NCI-H146 treated with DMSO at 0.1 percent for 48 hours (cell line): ENCODE measurements around the gene ZNF497.
"Not testable (repeated sequence)": the region's sequence is repeated elsewhere in the genome, so short reads cannot be mapped to it uniquely, and the experiment has no call there.

Experiments
- DNase-seq: peaks from one replicate; lab custom pipeline; 2025; ENCODE audit not compliant: unreplicated experiment; lab: John Stamatoyannopoulos, UW

Gene ZNF497

GRCh38 chr19:58362272-58362994, at the start of gene ZNF497:
TSS of gene ZNF497 (minus strand) at chr19:58362751. CDS start at chr19:58357635, 5,116 bp downstream.
- peak; percentile 94 for DNase-seq

GRCh38 chr19:58409010-58409790, 46.6 kb upstream of the ZNF497 start:
- DNase-seq: peak; percentile 13

- DNase-seq: peak; percentile 94
These were observed 45.8 kb upstream of the ZNF497 start, which contains the start of gene ZNF584 for GRCh38 chr19:58408152-58409009. TSS of gene ZNF584 (plus strand) at chr19:58408649. CDS start at chr19:58409148, 499 bp downstream.

- peak; percentile 30 for DNase-seq
These were observed 45.2 kb upstream of the ZNF497 start for GRCh38 chr19:58407658-58408151.

GRCh38 chr19:58406818-58407657, 44.5 kb upstream of the ZNF497 start:
- DNase-seq: no peak

GRCh38 chr19:58403920-58404478, 41.4 kb upstream of the ZNF497 start:
- DNase-seq: not testable (repeated sequence)

GRCh38 chr19:58401840-58402421, 39.4 kb upstream of the ZNF497 start:
- no peak for DNase-seq

GRCh38 chr19:58400916-58401839, 38.6 kb upstream of the ZNF497 start:
- DNase-seq: peak; percentile 97

GRCh38 chr19:58400316-58400915, 37.9 kb upstream of the ZNF497 start:
- no peak for DNase-seq

- DNase-seq: no peak
These were observed 37.4 kb upstream of the ZNF497 start for GRCh38 chr19:58399903-58400302.

- no peak for DNase-seq
These were observed 36.0 kb upstream of the ZNF497 start for GRCh38 chr19:58398545-58398944.

- DNase-seq: no peak
These were observed 35.5 kb upstream of the ZNF497 start for GRCh38 chr19:58398087-58398486.

- no peak for DNase-seq
These were observed 35.0 kb upstream of the ZNF497 start for GRCh38 chr19:58397533-58398037.

GRCh38 chr19:58396691-58397532, 34.4 kb upstream of the ZNF497 start:
- no peak for DNase-seq

- DNase-seq: no peak
These were observed 33.6 kb upstream of the ZNF497 start for GRCh38 chr19:58395979-58396627.

- no peak for DNase-seq
These were observed 32.8 kb upstream of the ZNF497 start, which contains the start of gene RNF225 for GRCh38 chr19:58395220-58395978. TSS of gene RNF225 (plus strand) at chr19:58395656. CDS start at chr19:58396090, 434 bp downstream.
